Bronchial epithelial cell (primary cell): Measurements from ENCODE around the gene TSGA10IP. TPM values are rescaled to one million over a fixed set of nuclear protein-coding genes. Genes with fewer than 3 reads are reported as not detected.
"Not testable (repeated sequence)": the region's sequence is repeated elsewhere in the genome, so short reads cannot be mapped to it uniquely, and the experiment has no call there.

Source experiments
- DNase-seq: peaks from one replicate; pipeline ENCODE4 v3.0.0-alpha.2; 2010; ENCODE audit warnings: low read depth
- FAIRE-seq: peaks from 2 replicates; lab custom pipeline; 2011; peaks lifted over from hg19 to GRCh38; lab: Jason Lieb, UNC
- H3K27me3 ChIP-seq: 2 replicates; pipeline ENCODE4 v1.5.1; 2011; ENCODE audit warnings: low read length; ENCODE audit not compliant: control insufficient read depth, insufficient read depth
- H3K36me3 ChIP-seq: 2 replicates; pipeline ENCODE4 v1.5.1; 2011; ENCODE audit warnings: low read length; ENCODE audit not compliant: control insufficient read depth, insufficient read depth
- H3K4me3 ChIP-seq: 2 replicates; pipeline ENCODE4 v1.5.1; 2011; ENCODE audit warnings: mild to moderate bottlenecking, low read depth, low read length, control low read depth
- total RNA-seq: library from RNA; depleted of rRNA; stranded (reverse); fragments of >200 nt; gene quantifications from 2 replicates; pipeline ENCODE4 v1.2.1, GENCODE V29; 2014
- TF ChIP-seq, protein P1 (sequence below): IDR thresholded peaks from 2 replicates; pipeline ENCODE4 v1.5.1; 2011; ENCODE audit warnings: mild to moderate bottlenecking, moderate library complexity, low read length, control low read depth, inconsistent platforms; ENCODE audit not compliant: insufficient read depth, severe bottlenecking

Gene TSGA10IP
- total RNA-seq, 1 donor from 2014 or later = not detected

DNA sequence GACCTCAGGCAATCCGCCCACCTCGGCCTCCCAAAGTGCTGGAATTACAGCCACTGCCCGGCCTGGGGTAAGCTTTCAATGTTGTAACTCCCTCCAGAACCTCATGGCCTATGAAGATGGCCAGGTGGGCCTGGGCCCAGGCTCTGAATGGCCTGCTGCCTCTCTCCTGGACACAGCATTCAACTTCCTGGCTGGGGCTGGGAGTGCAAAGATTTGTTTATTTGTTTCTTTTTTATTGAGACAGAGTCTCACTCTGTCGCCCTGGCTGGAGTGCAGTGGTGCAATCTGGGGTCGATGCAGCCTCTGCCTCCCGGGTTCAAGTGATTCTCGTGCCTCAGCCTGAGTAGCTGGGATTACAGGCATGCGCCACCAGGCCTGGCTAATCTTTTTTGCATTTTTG, 513 bp upstream of the TSGA10IP start:
- DNase-seq (no peak), FAIRE-seq (no peak)
- H3K36me3 ChIP-seq = no peaks in the 10 kb centered on the region
- no peak overlapping the region for H3K4me3 ChIP-seq
- H3K27me3 ChIP-seq = no peaks in the 10 kb centered on the region
- TF ChIP-seq, protein P1, sequence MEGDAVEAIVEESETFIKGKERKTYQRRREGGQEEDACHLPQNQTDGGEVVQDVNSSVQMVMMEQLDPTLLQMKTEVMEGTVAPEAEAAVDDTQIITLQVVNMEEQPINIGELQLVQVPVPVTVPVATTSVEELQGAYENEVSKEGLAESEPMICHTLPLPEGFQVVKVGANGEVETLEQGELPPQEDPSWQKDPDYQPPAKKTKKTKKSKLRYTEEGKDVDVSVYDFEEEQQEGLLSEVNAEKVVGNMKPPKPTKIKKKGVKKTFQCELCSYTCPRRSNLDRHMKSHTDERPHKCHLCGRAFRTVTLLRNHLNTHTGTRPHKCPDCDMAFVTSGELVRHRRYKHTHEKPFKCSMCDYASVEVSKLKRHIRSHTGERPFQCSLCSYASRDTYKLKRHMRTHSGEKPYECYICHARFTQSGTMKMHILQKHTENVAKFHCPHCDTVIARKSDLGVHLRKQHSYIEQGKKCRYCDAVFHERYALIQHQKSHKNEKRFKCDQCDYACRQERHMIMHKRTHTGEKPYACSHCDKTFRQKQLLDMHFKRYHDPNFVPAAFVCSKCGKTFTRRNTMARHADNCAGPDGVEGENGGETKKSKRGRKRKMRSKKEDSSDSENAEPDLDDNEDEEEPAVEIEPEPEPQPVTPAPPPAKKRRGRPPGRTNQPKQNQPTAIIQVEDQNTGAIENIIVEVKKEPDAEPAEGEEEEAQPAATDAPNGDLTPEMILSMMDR = no peak

DNA sequence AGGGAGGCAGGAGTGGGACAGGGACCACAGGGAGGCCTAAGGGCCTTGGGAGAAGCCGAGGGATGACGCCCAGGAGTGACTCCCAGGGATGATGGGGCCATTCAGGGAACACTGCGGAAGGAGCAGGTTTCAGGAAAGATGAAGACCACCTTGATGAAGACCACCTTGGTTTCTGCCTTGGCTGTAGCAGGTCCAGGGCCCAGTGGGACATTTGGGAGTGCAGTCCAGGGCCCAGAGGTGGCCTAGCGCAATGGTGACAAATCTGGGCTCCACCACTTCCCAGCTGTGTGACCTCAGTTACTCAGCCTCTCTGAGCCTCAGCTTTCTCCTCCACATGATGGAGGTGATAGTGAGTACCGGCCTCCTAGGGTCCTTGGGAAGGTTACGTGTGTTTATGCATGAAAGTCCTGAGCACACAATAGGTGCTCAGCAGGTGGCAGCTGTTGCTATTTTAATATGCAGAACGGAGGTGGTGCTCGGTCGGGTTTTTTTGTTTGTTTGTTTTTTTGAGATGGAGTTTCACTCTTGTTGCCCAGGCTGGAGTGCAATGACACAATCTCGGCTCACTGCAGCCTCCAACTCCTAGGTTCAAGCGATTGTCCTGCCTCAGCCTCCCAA, 770 bp downstream of the TSGA10IP start:
- TF ChIP-seq, protein P1 = no peak
- Histone ChIP-seq H3K36me3 (no peaks in the 10 kb centered on the region), H3K27me3 (no peaks in the 10 kb centered on the region), H3K4me3 (no peak overlapping the region)
- no peak for DNase-seq
- no peak for FAIRE-seq

DNA sequence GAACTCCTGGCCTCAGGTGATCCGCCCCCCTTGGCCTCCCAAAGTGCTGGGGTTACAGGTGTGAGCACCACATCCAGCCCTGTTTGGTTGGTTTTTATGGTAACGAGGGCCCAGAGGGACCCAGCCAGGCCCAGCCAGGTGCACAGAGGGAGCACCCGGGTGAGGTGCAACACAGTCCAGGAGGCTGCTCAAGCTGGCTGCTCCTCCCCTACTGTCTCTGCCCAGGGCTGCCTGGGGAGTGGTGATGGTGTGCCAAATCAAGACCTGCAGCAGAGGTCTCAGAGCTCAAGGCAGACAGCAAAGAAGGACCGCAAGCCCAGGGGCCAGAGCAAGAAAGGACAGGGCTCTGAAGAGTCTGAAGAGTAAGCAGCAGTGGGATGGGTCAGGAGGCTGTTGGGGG, 1.4 kb downstream of the TSGA10IP start:
- DNase-seq (no peak), FAIRE-seq (no peak)
- Histone ChIP-seq H3K4me3 (no peak overlapping the region), H3K27me3 (no peaks in the 10 kb centered on the region), H3K36me3 (no peaks in the 10 kb centered on the region)
- TF ChIP-seq, protein P1 = no peak

DNA sequence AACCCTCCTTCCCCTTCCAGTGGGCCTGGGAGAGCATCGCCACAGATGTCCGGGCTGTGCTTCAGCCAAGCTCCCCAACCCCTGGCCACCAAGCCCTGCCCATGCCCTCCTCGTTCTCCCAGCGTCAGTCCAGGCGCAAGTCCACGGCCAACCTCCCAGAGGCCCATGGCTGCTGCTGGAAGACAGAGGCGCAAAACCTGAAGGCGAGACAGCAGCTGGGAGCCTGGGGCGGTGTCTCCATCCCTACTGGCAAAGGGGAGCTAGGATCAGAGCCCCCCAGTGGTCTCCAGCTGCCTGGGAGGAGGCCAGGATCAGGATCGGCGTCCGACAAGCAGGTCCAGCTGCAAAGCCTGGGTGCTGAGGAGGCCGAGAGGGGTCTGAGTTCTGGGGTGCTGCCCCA, 1.9 kb downstream of the TSGA10IP start:
- Histone ChIP-seq H3K27me3 (no peaks in the 10 kb centered on the region), H3K36me3 (no peaks in the 10 kb centered on the region), H3K4me3 (no peak overlapping the region)
- no peak for DNase-seq
- TF ChIP-seq, protein P1 = no peak
- no peak for FAIRE-seq

DNA sequence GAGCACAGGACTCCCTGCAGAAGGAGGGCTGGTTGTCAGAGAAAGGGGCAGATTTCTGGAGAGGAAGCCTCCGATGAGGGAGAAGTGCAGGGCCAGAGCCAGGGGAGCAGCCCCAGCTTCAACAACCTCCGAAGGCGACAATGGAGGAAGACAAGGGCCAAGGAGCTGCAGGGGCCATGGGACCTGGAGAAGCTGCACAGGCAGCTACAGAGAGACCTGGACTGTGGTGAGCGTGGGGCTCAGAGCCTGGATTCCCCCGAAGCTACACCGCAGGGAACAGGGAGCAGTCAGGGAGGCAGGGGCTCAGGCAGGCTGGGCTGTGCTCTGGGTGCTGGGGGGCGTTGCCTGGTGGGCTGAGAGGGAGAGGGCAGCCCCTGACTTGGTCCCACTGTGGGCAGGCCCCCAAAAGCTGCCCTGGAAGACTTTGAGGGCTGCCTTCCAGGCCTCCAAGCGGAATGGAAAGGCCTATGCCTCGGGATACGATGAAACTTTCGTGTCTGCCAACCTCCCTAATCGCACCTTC, 2.4 kb downstream of the TSGA10IP start:
- no peak for FAIRE-seq
- no peak overlapping the region for H3K4me3 ChIP-seq
- DNase-seq = no peak
- TF ChIP-seq, protein P1 = no peak
- H3K27me3 ChIP-seq = no peaks in the 10 kb centered on the region
- no peaks in the 10 kb centered on the region for H3K36me3 ChIP-seq

DNA sequence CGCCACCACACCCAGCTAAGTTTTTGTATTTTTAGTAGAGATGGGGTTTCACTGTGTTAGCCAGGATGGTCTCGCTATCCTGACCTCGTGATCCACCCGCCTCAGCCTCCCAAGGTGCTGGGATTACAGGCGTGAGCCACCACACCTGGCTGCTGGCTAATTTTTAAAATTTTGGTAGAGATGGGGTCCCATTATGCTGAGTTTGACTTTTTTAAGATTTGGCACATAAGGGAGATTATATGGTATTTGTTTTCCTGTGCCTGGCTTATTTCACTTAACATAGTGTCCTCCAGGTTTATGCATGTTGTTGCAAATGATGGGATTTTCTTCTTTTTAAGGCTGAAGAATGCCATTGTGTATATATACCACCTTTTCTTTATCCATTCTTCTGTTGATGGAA, 5.4 kb downstream of the TSGA10IP start:
- H3K36me3 ChIP-seq, FAIRE-seq, DNase-seq, H3K27me3 ChIP-seq, H3K4me3 ChIP-seq: not testable (repeated sequence)

DNA sequence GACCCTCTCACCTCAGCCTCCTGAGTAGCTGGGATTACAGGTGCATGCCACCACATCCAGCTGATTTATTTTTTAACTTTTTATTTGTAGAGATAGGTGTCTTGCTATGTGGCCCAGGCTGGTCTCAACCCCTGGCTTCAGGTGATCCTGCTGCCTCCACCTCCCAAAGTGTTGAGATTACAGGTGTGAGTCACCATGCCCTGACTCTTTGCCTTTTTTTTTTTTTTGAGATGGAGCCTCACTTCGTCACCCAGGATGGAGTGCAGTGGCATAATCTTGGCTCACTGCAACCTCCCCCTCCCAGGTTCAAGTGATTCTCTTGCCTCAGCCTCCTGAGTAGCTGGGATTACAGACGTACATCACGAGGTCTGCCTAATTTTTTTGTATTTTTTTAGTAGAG, 6.4 kb downstream of the TSGA10IP start:
- DNase-seq = peak; percentile 71
- FAIRE-seq, H3K36me3 ChIP-seq, H3K4me3 ChIP-seq, H3K27me3 ChIP-seq: not testable (repeated sequence)
